ENCODE measurements around the gene TRUB2. TPM values are rescaled to one million over a fixed set of nuclear protein-coding genes. Genes with fewer than 3 reads are reported as not detected.

The TRUB2 gene
- total and polyA plus RNA-seq, 2 of the 13 experiments (the other 11 are each of a cell fraction or from before 2014, with no cell fraction given): 22.3 to 41.2 TPM

- no peak for TF ChIP-seq HNF4A (CRISPR knock-in tag; IDR thresholded peaks at IDR 0.05)
- TF ChIP-seq ZFP91 (CRISPR knock-in tag; IDR thresholded peaks at IDR 0.05; ENCODE audit: borderline replicate concordance): peak; percentile 52; the same call in 1 of the 2 replicates
- TF ChIP-seq SOX6 (IDR thresholded peaks at IDR 0.05): no peak
- peak; percentile 63 for TF ChIP-seq SOX6 (CRISPR knock-in tag; IDR thresholded peaks at IDR 0.05)
- 0 out of 2 replicates have a peak, but pooled peaks have one; percentile 46 for TF ChIP-seq ESRRA (CRISPR knock-in tag; IDR thresholded peaks at IDR 0.05; ENCODE audit: low read depth)
- TF ChIP-seq XRCC5 (optimal IDR thresholded peaks at IDR 0.05; ENCODE audit: low read length): peak; percentile 58
- TF ChIP-seq HCFC1 (IDR thresholded peaks at IDR 0.05; ENCODE audit: low read depth, low read length): peak; percentile 86
- peak; percentile 57; the same call in 1 of the 2 replicates for TF ChIP-seq ZNF710 (CRISPR knock-in tag; IDR thresholded peaks at IDR 0.05; ENCODE audit: borderline replicate concordance)
- peak; percentile 70; the same call in 1 of the 2 replicates for TF ChIP-seq RCOR2 (CRISPR knock-in tag; IDR thresholded peaks at IDR 0.05)
- peak; percentile 72 for TF ChIP-seq POLR2G (IDR thresholded peaks at IDR 0.05; ENCODE audit: low read depth, low read length)
- peak; percentile 58 for TF ChIP-seq HDAC2 (CRISPR knock-in tag; IDR thresholded peaks at IDR 0.05)
- TF ChIP-seq SMYD3 (CRISPR knock-in tag; IDR thresholded peaks at IDR 0.05): no peak
- TF ChIP-seq MXI1 (IDR thresholded peaks at IDR 0.05; ENCODE audit: borderline replicate concordance, low read depth, low read length): peak; percentile 62; the same call in 1 of the 3 replicates
- TF ChIP-seq ZNF556 (CRISPR knock-in tag; IDR thresholded peaks at IDR 0.05; ENCODE audit: borderline replicate concordance): peak; percentile 44; the same call in 1 of the 2 replicates
- TF ChIP-seq ZBTB14 (CRISPR knock-in tag; IDR thresholded peaks at IDR 0.05): no peak
- peak; percentile 48 for TF ChIP-seq ELF1 (CRISPR knock-in tag; IDR thresholded peaks at IDR 0.05)
- TF ChIP-seq PBX3 (CRISPR knock-in tag; IDR thresholded peaks at IDR 0.05; ENCODE audit: borderline replicate concordance): no peak
- TF ChIP-seq KLF6 (CRISPR knock-in tag; IDR thresholded peaks at IDR 0.05): peak; percentile 77; the same call in 1 of the 2 replicates
- TF ChIP-seq FOSL2 (CRISPR knock-in tag; IDR thresholded peaks at IDR 0.05): peak; percentile 45; the same call in 1 of the 2 replicates
- TF ChIP-seq ZNF276 (CRISPR knock-in tag; IDR thresholded peaks at IDR 0.05; ENCODE audit: low read depth): 0 out of 2 replicates have a peak, but pooled peaks have one; percentile 49
- peak; percentile 68; the same call in 1 of the 2 replicates for TF ChIP-seq ZNF776 (CRISPR knock-in tag; IDR thresholded peaks at IDR 0.05)
Observed at GRCh38 chr9:128339761-128340690, 17.8 kb upstream of the TRUB2 start, which contains the start of gene SLC27A4 (continued).
